RWPE2 (cell line): ENCODE results near the gene ARRDC5.
"Not testable (repeated sequence)": the region's sequence is repeated elsewhere in the genome, so short reads cannot be mapped to it uniquely, and the experiment has no call there.

Experiments
- ATAC-seq: fragments of 200-7000 bp; cut with Tn5 transposase; 3 replicates; pipeline ENCODE4 v1.9.1; 2021; ENCODE audit warnings: low read depth
- DNase-seq: peaks from one replicate; pipeline ENCODE4 v3.0.0-alpha.2; 2020; ENCODE audit warnings: low spot score
- H3K27ac ChIP-seq: fragments of 450-650 bp; 2 replicates; pipeline ENCODE4 v1.5.1; 2017; ENCODE audit warnings: mild to moderate bottlenecking; ENCODE audit not compliant: poor library complexity, severe bottlenecking
- H3K27me3 ChIP-seq: fragments of 250-450 bp; sonication (Bioruptor Pico); 2 replicates; pipeline ENCODE4 v1.5.1; 2021; ENCODE audit warnings: mild to moderate bottlenecking, moderate library complexity; ENCODE audit not compliant: insufficient read depth, poor library complexity, severe bottlenecking
- H3K36me3 ChIP-seq: fragments of 250-450 bp; sonication (Bioruptor Pico); 2 replicates; pipeline ENCODE4 v1.5.1; 2020; ENCODE audit warnings: low read depth, mild to moderate bottlenecking, moderate library complexity
- H3K4me1 ChIP-seq: fragments of 250-450 bp; sonication (Bioruptor Pico); 2 replicates; pipeline ENCODE4 v1.5.1; 2021; ENCODE audit warnings: mild to moderate bottlenecking, moderate library complexity; ENCODE audit not compliant: insufficient read depth, poor library complexity, severe bottlenecking
- H3K4me3 ChIP-seq: fragments of 250-450 bp; sonication (Bioruptor Pico); 2 replicates; pipeline ENCODE4 v1.5.1; 2021; ENCODE audit warnings: mild to moderate bottlenecking, moderate library complexity; ENCODE audit not compliant: severe bottlenecking
- H3K9me3 ChIP-seq: fragments of 250-450 bp; sonication (Bioruptor Pico); 2 replicates; pipeline ENCODE4 v1.5.1; 2021; ENCODE audit warnings: mild to moderate bottlenecking, moderate library complexity; ENCODE audit not compliant: severe bottlenecking
- TF ChIP-seq, protein P1 (sequence below): fragments of 450-650 bp; IDR thresholded peaks from one replicate; pipeline ENCODE4 v1.5.1; 2017; ENCODE audit warnings: mild to moderate bottlenecking, moderate library complexity; ENCODE audit not compliant: poor library complexity, severe bottlenecking

Gene ARRDC5

DNA sequence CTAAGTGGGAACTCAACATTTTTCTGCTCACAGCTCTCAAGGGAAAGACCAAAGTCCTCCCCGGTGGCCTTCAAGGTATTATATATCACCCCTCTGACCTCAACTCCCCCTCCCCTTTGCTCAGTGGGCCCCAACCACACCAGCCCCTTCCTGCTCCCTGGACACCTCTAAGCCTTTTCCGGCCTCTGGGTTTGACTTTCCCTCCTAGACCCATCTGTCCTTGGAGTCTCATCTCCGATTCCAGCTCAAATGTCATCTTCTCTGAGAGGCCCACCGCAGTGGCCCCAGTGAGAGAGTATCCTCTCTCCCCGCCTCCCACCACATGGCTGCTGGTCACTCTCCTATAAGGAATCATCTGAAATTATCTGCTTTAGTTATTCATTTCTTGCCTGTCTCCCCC is 5.7 kb upstream of the ARRDC5 start:
- no peaks in the 10 kb centered on the region for H3K27me3 ChIP-seq
- TF ChIP-seq, protein P1, sequence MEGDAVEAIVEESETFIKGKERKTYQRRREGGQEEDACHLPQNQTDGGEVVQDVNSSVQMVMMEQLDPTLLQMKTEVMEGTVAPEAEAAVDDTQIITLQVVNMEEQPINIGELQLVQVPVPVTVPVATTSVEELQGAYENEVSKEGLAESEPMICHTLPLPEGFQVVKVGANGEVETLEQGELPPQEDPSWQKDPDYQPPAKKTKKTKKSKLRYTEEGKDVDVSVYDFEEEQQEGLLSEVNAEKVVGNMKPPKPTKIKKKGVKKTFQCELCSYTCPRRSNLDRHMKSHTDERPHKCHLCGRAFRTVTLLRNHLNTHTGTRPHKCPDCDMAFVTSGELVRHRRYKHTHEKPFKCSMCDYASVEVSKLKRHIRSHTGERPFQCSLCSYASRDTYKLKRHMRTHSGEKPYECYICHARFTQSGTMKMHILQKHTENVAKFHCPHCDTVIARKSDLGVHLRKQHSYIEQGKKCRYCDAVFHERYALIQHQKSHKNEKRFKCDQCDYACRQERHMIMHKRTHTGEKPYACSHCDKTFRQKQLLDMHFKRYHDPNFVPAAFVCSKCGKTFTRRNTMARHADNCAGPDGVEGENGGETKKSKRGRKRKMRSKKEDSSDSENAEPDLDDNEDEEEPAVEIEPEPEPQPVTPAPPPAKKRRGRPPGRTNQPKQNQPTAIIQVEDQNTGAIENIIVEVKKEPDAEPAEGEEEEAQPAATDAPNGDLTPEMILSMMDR = no peak
- H3K36me3 ChIP-seq = peaks cover 24% of the 10 kb centered on the region
- H3K27ac ChIP-seq = peak overlapping the region; percentile 84
- H3K9me3 ChIP-seq = no peaks in the 10 kb centered on the region
- DNase-seq (no peak), ATAC-seq (no peak)
- H3K4me3 ChIP-seq = no peak overlapping the region
- H3K4me1 ChIP-seq = peaks cover 22% of the 10 kb centered on the region

DNA sequence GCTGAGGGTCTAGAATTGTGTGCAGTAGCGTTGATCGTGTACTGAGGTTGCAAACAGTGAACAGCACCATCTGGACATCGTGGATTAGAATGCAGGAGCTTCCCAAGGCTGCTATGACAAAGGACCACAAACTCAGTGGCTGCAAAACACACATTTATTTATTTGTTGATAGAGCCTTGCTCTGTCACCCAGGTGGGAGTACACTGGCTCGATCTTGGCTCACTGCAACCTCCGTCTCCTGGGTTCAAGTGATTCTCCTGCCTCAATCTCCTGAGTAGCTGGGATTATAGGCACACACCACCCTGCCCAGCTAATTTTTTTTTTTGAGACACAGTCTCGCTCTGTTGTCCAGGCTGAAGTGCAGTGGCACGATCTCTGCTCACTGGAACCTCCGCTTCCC is 4.3 kb upstream of the ARRDC5 start:
- Histone ChIP-seq H3K27me3 (no peaks in the 10 kb centered on the region), H3K4me3 (no peak overlapping the region), H3K36me3 (peaks cover 12% of the 10 kb centered on the region), H3K27ac (no peak overlapping the region), H3K9me3 (no peaks in the 10 kb centered on the region), H3K4me1 (peaks cover 12% of the 10 kb centered on the region)
- TF ChIP-seq, protein P1 = no peak
- ATAC-seq (no peak), DNase-seq (no peak)

DNA sequence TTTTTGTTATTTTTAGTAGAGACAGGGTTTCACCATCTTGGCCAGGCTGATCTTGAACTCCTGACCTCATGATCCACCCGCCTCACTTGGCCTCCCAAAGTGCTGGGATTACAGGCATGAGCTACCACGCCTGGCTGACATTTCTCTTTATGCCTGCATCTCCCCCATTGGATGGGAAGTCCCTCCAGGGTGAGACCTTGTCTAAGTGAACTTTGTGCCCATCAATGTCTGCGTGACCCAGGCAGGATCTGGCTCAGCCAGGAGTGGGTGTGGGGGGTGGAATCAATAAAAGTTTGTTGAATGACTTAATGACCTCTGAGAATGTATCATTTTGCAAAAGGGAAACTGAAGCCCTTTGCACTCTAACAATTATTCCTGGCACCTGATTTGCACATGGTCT is 1.8 kb upstream of the ARRDC5 start:
- H3K9me3 ChIP-seq = no peaks in the 10 kb centered on the region
- TF ChIP-seq, protein P1 = no peak
- no peak for ATAC-seq
- DNase-seq = no peak
- no peaks in the 10 kb centered on the region for H3K36me3 ChIP-seq
- no peaks in the 10 kb centered on the region for H3K27me3 ChIP-seq
- no peak overlapping the region for H3K4me3 ChIP-seq
- no peak overlapping the region for H3K27ac ChIP-seq
- H3K4me1 ChIP-seq = no peaks in the 10 kb centered on the region

DNA sequence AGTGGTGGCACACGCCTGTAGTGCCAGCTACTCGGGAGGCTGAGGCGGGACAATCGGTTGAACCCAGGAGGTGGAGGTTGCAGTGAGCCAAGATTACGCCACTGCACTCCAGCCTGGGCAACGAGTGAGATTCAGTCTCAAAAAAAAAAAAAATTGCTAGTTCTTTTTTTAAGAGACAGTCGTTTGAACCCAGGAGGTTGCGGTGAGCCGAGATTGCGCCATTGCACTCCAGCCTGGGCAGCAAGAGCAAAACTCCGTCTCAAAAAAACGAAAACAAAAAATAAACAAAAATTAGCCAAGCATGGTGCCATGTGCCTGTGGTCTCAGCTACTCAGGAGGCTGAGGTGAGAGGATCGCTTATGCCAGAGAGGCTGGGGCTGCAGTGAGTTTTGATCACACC is 1.8 kb downstream of the ARRDC5 start:
- H3K9me3 ChIP-seq, H3K27me3 ChIP-seq, ATAC-seq, H3K4me1 ChIP-seq, DNase-seq, H3K4me3 ChIP-seq, H3K27ac ChIP-seq, H3K36me3 ChIP-seq: not testable (repeated sequence)

DNA sequence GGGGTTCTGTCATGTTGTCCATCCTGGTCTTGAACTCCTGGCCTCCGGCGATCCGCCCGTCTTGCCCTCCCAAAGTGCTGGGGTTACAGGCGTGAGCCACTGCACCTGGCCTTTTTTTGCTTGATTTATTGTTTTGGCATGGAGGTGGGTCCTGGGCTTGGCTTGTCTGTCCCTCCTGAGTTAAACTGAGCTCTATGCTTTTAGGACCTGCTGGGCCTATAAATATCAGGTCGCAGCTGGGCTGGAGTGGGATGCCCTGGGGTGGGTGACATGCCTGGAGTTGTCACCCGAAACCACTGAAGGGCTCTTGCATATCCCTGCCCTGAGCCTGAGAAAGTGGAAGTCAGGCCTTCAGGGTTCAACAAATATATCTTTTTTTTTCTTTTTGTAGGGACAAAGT is 5.5 kb downstream of the ARRDC5 start:
- H3K27ac ChIP-seq = no peak overlapping the region
- DNase-seq = no peak
- no peak overlapping the region for H3K4me3 ChIP-seq
- H3K4me1 ChIP-seq = peaks cover 4% of the 10 kb centered on the region
- ATAC-seq = no peak
- no peaks in the 10 kb centered on the region for H3K27me3 ChIP-seq
- no peaks in the 10 kb centered on the region for H3K36me3 ChIP-seq
- H3K9me3 ChIP-seq = no peaks in the 10 kb centered on the region
- TF ChIP-seq, protein P1 = no peak
